GM19328 (cell line): ENCODE measurements around the gene AP1G2.
A peak's percentile ranks its signal among the peaks of the same experiment; 100 is the strongest.
"Not testable (repeated sequence)": the region's sequence is repeated elsewhere in the genome, so short reads cannot be mapped to it uniquely, and the experiment has no call there.

ENCODE experiments used
- ATAC-seq: cut with Tn5 transposase; IDR thresholded peaks from one replicate; pipeline ENCODE4 v1.9.1; 2021; ENCODE audit warnings: mild to moderate bottlenecking, moderate library complexity; ENCODE audit not compliant: unreplicated experiment

The AP1G2 gene

GRCh38 chr14:23600322-23600707 is 32.7 kb upstream of the AP1G2 start:
- no peak for ATAC-seq

- not testable (repeated sequence) for ATAC-seq
These were observed 26.6 kb upstream of the AP1G2 start for GRCh38 chr14:23594191-23594590.

- ATAC-seq = no peak
These were observed 22.6 kb upstream of the AP1G2 start for GRCh38 chr14:23590198-23590597.

GRCh38 chr14:23589606-23590005 is 22.0 kb upstream of the AP1G2 start:
- ATAC-seq = no peak

GRCh38 chr14:23588884-23589598 is 21.4 kb upstream of the AP1G2 start:
- peak; percentile 80 for ATAC-seq

- not testable (repeated sequence) for ATAC-seq
These were observed 17.1 kb upstream of the AP1G2 start for GRCh38 chr14:23584527-23585203.

- ATAC-seq = not testable (repeated sequence)
These were observed 16.4 kb upstream of the AP1G2 start for GRCh38 chr14:23583761-23584526.

- no peak for ATAC-seq
These were observed 15.5 kb upstream of the AP1G2 start for GRCh38 chr14:23582906-23583760.

GRCh38 chr14:23580948-23581281 is 13.3 kb upstream of the AP1G2 start:
- no peak for ATAC-seq

GRCh38 chr14:23580152-23580926 is 12.7 kb upstream of the AP1G2 start:
- ATAC-seq = no peak

GRCh38 chr14:23579739-23580138 is 12.1 kb upstream of the AP1G2 start:
- no peak for ATAC-seq

GRCh38 chr14:23579311-23579630 is 11.7 kb upstream of the AP1G2 start:
- ATAC-seq = no peak

- ATAC-seq = no peak
These were observed 11.1 kb upstream of the AP1G2 start, which contains the start of gene JPH4 for GRCh38 chr14:23578560-23579310. Gene JPH4, minus strand, starts transcription at chr14:23578790. Its CDS starts 1,337 bp downstream, at chr14:23577453.

- no peak for ATAC-seq
These were observed 10.3 kb upstream of the AP1G2 start for GRCh38 chr14:23577710-23578392.

GRCh38 chr14:23577004-23577681 is 9.6 kb upstream of the AP1G2 start:
- ATAC-seq = no peak

- no peak for ATAC-seq
These were observed 5.9 kb upstream of the AP1G2 start for GRCh38 chr14:23573384-23574015.

GRCh38 chr14:23572836-23573235 is 5.2 kb upstream of the AP1G2 start:
- ATAC-seq = no peak

- no peak for ATAC-seq
These were observed 4.9 kb upstream of the AP1G2 start for GRCh38 chr14:23572524-23572828.
